GM19023 (cell line): Measurements from ENCODE around the gene TRDMT1.

Experiments used
- ATAC-seq: cut with Tn5 transposase; IDR thresholded peaks from one replicate; pipeline ENCODE4 v1.9.1; 2021; ENCODE audit warnings: mild to moderate bottlenecking, moderate library complexity; ENCODE audit not compliant: unreplicated experiment

Gene TRDMT1

DNA sequence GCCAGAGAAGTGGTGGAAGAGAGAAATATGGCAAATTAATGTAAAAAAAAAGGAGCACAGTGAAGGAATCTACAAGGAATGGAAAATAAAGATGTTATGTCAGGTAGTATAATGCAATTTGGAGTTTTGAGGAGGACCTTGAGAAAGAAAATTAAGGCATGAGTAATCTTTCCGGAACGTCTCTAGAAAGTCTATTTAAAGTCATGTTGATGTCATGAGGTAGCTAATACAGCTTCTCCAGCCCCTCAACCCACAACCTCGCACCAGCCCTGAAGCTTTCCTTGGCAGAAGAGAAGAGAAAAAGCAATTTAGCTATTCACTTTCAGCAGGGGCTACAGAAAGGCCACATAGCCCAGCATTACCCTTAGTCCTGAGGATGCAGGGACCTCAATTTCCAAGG is 22.5 kb downstream of the TRDMT1 start:
- no peak for ATAC-seq

DNA sequence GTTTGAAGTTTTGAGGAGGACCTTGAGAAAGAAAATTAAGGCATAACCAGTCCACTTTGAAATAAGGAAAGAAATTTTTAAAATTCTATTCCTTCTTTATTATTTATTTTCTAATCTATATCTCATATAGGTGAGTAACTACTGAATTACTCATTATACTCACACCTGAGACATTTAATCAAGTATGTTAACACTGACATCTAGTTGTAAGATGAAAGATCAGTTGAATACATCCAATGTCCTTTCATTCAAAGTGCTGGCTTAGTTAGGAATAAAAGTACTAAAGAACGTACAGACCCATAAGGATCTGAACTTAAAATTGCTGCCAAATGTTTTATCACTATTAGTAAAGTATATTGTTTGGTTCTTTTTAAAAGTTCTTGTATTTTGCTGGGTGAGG is 23.5 kb downstream of the TRDMT1 start:
- ATAC-seq, result no peak

DNA sequence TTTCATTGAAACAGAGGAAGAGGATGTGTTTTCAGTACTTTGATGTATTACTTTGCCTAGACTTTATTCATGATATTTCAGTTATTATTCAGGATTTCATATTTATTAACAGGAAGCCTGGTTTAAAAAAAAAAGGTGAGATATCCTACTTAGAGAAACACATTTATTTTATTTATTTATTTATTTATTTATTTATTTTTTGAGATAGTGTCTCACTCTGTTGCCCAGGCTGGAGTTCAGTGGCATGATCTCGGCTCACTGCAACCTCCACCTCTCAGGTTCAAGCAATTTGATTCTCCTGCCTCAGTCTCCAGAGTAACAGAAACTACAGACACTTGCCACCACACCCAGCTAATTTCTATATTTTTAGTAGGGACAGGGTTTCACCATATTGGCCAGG is 24.5 kb downstream of the TRDMT1 start:
- no peak for ATAC-seq

DNA sequence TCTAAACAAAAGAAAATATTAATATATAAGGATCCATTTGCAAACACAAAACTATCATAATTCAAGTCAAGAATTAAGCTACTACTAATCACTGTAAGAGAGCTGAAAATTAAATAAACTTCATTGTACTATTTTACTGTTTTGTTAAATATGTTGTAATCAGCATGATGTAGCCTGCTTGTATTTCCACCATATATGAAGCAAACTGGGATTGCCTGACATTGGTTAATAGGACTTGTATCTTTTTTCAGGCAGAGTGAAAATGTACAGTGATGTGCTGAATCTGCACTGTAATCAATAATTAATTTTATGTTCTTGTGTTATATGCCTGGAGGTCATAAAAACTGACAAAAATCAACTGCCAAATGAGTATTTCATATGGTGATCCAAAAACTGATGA is 25.4 kb downstream of the TRDMT1 start:
- no peak for ATAC-seq

DNA sequence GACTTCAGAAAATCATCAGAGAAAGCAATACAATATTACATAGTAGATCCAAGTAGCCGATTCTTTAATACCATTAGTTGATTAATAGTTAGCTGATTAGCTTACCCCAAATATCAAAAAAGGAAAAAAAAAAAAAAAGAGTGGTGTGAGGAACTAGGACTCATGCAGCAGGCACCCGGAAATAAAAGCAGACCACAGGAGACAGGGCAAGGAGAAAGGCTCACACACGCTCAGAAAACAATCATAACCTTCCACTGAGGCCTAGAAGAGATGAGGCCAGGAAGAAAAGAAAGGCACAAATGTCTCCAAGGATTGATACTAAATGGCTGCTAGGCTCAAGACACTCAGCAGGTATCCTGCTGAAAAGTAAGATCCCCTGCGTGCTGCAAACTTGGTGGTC is 25.9 kb downstream of the TRDMT1 start:
- ATAC-seq, result no peak

DNA sequence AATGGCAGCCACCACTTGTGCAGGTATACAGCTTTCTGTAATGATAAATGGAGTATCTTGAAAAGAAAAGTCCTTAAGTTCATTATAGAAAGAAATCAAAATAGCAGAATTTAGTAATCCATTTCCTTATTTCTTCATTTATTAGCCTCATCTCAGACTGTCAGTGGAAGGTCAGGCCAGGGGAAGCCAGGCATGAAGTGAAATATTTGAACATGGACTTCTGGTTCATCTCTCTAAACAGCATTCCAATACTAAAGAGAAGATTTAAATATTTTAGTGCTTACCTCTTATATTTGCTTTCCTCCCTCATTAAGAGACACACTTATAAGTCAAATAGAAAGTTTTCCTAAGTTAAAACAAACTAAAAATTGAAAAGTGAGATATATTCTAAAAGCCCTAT is 26.8 kb downstream of the TRDMT1 start:
- ATAC-seq, result no peak

DNA sequence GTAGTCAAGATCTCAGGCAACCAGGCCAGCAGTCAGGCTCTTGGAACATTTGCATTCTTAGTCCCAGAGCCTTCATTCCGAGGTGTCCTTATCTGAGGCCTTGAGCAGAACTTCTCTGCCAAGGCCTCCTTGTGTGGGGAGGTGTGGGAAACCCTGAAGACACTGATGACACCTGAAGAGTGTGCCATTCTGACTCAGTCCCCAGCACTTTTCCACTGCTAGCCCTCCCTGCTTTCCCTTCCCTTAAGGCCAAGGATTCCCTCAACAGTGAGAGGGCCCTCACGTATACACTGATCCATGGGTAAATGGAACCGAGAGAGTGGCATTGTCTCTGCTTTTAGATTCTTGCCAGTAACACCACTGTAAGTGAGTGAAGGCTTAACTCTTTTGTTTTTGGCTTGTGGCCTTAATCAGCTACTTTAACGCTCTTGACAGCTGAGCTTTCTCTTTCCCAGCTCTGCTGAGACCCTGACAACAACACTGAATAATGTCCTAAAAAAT is 30.3 kb downstream of the TRDMT1 start:
- no peak for ATAC-seq

DNA sequence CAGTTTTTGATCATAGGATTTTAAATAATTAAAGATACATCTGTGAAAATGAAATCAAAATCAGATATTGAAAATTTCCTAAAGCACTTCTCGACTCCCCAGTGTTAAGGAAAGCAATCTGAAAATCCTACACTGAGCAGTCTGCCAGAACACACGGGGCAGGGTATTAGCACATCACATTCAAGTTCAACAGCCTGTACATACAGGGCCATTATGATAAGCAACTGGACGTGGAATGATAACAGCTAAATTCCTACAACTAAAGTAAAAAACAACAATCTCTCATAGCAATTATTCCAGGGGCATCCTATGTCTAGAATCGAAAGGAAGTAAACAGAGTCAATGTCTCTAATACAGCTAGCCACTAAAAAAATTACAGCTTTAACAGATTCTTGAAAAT is 31.7 kb downstream of the TRDMT1 start:
- no peak for ATAC-seq

DNA sequence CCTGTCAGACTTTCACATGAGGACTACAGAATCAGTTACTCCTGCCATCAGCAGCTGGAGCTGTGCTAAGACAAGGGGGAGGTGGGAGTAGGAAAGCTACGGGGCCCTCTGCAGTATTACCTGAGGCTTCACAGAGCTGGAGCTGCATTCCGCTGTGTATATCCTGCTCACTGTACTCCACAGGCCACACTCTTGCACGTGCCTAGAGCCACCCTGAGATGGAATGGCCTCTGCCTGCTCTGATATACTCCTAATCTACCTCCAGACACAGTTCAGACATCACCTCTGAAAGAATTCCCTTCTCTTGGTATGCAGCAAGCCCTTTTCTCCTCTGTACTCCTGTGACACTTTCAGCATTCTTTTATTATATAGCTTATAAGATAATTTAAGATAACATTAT is 34.8 kb downstream of the TRDMT1 start:
- no peak for ATAC-seq

DNA sequence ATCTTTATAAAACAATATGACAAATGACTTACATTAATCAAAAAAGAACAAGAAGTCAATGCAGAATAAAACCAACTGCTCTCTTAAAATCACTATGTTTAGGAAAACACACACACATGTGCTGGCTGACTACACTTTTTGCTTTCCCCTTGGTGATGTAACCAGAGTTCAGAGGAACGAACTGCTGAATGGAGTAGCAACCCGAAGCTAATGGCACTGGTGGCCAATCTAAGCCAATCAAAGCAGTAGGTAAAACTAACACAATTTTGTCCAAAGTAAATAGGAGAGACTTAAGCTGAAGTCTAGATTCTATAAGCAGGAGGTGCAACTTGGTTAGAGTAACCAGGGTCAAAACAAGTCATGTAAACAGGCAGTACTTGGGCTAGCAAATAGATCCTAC is 38.6 kb downstream of the TRDMT1 start:
- no peak for ATAC-seq

DNA sequence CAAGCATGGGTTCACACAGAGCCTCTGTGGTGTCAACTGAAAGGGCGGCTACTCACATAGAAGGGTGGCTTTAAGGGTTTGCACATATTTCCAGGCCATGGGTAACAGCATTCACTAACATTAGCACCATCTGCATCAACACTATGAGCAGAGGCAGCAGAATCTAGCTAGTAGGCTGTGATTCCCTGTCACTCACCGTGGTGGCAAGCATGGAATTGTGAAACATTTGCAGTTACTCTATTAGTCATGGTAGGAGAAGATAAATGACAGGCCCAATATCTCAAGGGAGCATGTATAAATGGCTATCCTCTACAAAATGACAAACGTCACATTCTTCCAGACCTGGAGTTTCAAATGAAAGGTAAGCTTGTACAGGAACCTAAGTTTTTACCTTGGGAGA is 39.7 kb downstream of the TRDMT1 start:
- no peak for ATAC-seq

DNA sequence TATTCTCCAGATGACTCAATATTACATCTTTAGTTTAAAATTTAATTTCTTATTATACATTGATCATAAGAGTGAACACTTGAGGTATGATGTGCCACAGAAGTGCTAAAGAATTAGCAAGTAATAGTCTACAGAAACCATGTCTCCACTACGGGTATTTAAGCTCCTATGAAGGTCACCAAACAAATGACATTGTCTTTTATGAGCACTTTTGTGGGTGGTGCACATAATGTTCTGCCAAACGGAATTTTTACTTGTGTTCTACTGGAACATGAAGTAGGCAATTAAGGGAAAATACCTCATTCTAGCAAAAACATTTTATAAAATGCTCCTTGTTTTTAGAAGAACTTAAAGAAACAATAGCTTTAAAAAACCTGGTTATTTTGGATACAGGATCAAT is 44.4 kb downstream of the TRDMT1 start:
- no peak for ATAC-seq

DNA sequence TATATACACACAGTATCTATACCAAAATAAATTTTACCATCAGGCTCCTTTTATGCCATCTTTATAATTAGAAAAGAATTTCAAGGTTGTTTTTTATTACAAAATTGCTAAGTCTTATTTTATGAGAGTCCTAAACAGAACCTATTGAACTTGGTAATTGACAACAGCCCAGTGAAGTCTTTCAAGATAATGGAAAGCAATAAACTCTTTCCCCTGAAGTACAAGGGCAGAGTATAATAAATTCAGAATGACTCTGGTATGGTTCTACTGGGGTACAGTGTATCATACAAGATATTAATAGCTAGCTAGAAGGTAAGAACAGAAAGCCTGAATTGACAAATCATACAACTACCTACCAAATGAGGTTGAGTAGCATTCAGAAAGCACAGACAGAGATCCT is 45.6 kb downstream of the TRDMT1 start:
- no peak for ATAC-seq

DNA sequence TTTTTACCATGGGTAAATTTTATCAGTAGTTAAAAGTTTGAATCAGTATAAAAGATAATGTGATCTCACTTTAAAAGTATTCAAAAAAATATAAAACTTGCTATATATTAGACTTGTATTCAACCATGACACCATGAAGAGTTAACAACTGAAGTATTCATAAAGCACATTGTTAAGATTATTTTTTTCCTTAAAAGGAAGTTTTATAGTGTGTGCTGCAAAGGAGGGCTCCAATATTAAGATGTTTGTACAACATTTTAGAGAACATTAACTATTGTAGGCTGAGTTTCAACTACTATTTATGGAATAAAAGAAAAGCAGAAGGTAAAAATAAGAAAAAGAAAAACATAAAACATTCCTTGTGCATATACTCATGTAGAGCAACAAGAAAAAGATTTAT is 47.4 kb downstream of the TRDMT1 start:
- ATAC-seq, result no peak

DNA sequence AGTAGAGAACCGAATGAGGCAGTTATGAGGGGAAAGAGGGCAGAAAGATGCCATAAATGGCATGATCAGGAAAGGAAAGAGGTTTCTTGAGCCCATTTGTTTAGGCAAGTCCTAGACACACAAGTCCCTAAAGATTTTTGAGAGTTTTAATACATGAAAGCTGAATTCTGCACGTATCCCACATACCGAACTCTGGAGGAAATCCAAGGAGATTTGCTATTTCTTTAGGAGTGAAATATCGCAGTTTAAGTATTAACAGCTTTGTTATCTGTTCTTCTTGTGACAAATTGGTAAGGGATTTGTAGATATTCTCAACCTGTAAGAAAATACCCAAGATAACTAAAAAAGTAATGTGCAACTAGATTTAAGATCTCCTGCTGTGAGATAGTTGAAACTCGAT is 48.2 kb downstream of the TRDMT1 start:
- no peak for ATAC-seq

DNA sequence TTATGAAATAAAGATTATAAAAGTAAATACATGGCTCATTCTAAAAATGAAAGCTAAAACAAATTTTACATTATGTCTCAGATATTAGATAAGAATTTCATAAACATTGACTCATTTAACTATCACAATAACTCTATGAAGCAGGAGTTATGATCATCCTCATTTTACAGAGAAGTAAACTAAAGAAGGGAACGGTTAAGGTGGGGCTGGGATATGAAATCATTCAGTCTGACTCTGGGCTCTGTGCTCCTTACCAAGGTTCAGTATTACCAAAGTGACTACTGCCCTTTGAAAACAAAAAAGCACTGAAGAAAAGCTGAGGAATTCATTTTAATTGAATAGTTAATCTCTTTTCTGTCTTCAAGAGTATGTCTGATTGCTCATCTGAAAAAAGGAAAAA is 49.8 kb downstream of the TRDMT1 start:
- no peak for ATAC-seq

DNA sequence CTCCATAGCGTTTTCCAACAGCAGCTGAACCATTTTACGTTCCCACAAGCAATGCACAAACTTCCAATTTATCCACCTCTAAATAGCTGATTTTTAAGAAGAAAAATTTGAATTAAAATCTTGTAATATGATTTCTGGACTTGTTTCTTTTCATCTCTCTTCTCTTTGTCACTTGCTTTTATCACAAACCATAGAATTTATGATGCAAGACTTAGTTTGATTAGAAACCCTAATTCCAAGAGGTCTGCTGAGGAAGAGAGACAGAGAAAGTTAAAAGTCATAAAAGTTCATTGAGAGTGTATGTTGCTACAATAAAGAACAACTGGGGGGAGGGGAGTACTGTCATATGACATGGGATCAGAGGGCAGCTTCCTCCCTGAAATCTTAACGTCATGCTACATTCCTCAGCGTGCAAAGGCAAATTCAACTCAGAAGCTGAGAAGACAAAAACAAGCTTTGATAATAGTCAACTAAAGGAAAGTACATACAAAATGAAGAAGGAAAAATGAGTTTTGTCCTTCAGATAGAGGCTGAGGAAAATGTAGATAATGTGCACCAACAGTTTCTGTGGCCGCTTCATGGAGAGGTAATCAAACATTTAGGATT is 53.5 kb downstream of the TRDMT1 start:
- ATAC-seq, result no peak

DNA sequence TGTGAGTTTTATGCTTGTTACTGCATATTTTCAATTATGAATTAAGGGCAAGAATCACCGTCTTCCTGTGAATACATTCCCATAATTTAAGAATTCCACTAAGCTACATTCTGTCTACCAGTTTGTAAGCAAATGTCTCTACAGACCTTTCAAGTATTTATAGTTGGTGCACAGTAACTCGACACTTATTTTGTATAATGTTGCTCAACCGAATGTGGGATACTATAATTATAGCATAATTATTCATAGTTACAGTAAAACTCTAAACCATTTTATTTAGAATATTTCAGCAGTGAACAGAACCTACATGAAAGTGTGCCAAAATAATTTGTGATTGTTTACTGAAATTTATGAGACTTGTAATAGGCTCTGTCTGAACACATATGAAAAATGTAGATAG is 54.6 kb downstream of the TRDMT1 start:
- ATAC-seq, result no peak

DNA sequence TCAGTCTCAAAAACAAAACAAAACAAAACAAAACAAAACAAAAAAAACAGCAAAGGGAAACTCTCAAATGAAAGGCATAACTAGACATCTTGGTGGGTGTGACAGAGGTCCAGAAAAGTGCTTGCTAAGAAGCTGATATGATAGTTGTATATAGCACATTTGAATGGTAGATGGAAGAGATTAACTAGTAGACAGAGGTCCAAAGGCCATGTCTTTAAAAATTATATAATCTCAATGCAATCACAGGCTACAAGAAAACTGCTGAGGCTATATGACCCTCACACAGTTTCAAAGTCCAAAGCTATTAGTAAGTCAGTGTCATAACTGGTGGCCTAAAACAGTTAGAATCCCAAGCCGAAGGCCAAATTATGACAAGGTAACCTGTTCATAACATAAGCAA is 56.2 kb downstream of the TRDMT1 start:
- ATAC-seq, result no peak

DNA sequence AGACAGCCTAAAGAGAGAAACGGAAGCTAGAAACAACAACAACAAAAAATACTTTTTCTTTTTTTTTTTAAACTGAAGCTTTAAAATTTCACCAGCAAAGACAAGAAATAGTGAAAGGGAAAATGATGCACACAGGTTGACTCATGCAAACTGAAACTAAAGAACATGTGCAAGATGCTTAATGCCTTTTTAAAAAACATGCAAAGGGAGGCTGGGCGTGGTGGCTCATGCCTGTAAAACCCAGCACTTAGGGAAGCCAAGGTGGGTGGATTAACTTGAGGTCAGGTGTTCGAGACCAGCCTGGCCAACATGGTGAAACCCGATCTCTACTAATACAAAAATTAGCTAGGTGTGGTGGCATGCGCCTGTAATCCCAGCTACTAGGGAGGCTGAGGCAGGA is 56.7 kb downstream of the TRDMT1 start:
- no peak for ATAC-seq

DNA sequence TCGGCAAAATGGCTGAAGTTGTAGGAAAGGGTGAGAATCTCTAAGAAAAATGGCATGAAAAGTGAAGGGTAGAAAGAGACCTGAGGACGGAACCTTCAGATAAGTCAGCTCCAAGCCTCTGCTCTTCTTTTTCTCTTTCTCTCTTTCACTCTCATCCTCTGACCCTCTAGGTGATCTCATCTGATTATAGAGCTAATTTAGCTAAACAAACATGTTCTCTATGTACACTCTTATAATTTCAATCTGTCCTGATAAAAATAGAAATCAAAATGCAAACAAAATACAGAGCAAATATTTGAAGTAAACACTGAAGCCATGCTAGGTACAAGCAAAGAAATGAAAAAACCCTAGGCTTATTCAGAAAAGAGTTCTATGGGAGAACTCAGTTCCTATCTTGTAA is 57.4 kb downstream of the TRDMT1 start:
- no peak for ATAC-seq

DNA sequence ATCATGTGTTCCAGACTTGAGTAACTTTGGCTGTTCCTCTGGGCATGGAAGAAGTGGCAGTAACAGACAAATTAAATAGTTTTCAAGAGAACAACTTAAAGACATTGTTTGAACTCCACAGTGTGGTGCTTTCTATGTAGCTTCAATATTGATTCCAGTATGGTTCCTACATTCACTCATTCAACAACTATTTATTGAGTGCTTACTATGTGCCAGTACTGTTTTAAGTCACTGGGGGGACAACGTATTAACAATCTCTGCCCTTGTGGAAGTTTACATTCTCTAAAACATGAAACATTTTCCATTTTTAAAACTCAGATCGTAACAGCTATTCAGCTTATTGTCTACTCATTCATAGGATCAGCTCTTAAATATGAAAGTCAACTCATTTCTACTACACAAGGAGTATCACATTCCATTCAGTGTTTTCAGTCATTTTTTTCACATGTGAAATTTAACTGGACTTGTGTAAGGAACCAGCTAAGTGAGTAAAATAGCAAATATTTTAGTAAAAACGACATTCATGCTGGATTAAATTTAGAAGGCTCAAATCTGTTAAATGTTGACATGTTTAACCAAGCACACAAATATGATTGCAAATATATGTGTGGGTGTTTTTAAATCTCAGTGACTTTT is 58.3 kb downstream of the TRDMT1 start:
- no peak for ATAC-seq
